Measurements from ENCODE around the gene TOGARAM2.

Gene TOGARAM2

GRCh38 chr2:28981620-28982376, 700 bp downstream of the TOGARAM2 start:
- no peaks in the 10 kb centered on the region for H3K4me1 ChIP-seq (ENCODE audit: low read length)
- no peaks in the 10 kb centered on the region for H3K36me3 ChIP-seq (replicated peaks; ENCODE audit: low read depth, low read length)
- no peaks in the 10 kb centered on the region for H3K79me2 ChIP-seq (ENCODE audit: low read length)
- no peak overlapping the region for H3K4me3 ChIP-seq (ENCODE audit: low read length)
- TF ChIP-seq EZH2phosphoT487 (IDR thresholded peaks at IDR 0.05; ENCODE audit: low read depth) = no peak
- TF ChIP-seq CTCF (IDR thresholded peaks at IDR 0.05; ENCODE audit: low read depth, low read length) = no peak
- no peak overlapping the region for H2AFZ ChIP-seq (ENCODE audit: low read depth, low read length)
- no peaks in the 10 kb centered on the region for H4K20me1 ChIP-seq (ENCODE audit: insufficient read depth, low read length)
- H3K27ac ChIP-seq (ENCODE audit: low read length) = no peak overlapping the region
- H3K9me3 ChIP-seq (ENCODE audit: insufficient read depth, low read length) = no peaks in the 10 kb centered on the region
- no peaks in the 10 kb centered on the region for H3K27me3 ChIP-seq (ENCODE audit: low read depth, low read length)
- no peak overlapping the region for H3K4me2 ChIP-seq (ENCODE audit: low read length)
- no peak overlapping the region for H3K9ac ChIP-seq (ENCODE audit: low read length)

DNA sequence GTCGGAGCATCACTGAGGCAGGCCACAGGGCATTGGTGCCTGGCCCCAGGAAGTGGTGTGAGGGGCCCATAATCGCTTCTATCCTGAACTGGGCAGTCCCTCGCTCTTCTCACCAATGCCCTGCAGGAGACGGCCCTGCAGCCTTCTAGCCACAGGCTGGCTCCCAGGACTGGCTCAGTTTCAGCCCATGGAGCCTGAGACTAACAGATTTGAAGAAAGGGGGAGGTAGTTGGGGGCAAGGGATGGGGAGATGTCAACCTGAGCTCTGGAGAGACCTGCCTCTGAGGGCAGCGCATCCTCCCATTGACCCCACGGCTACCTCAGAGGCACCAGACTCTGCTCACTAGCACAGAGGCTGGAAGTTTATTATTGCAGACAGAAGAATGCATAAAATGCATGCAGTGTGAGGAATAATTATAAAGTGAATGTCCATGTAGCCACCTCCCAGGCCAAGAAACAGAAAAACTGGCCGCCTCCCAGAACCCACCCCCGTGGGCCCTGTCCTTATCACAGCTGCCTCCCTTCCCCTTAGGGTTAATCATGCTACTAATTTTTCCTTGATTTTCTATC, 1.4 kb downstream of the TOGARAM2 start:
- H3K27me3 ChIP-seq (ENCODE audit: low read depth, low read length) = no peaks in the 10 kb centered on the region
- TF ChIP-seq CTCF (IDR thresholded peaks at IDR 0.05; ENCODE audit: low read depth, low read length) (no peak), EZH2phosphoT487 (IDR thresholded peaks at IDR 0.05; ENCODE audit: low read depth) (no peak)
- no peaks in the 10 kb centered on the region for H3K4me1 ChIP-seq (ENCODE audit: low read length)
- no peaks in the 10 kb centered on the region for H3K79me2 ChIP-seq (ENCODE audit: low read length)
- H3K4me2 ChIP-seq (ENCODE audit: low read length) = no peak overlapping the region
- no peaks in the 10 kb centered on the region for H3K36me3 ChIP-seq (replicated peaks; ENCODE audit: low read depth, low read length)
- no peaks in the 10 kb centered on the region for H4K20me1 ChIP-seq (ENCODE audit: insufficient read depth, low read length)
- H2AFZ ChIP-seq (ENCODE audit: low read depth, low read length) = no peak overlapping the region
- H3K9me3 ChIP-seq (ENCODE audit: insufficient read depth, low read length) = no peaks in the 10 kb centered on the region
- no peak overlapping the region for H3K27ac ChIP-seq (ENCODE audit: low read length)
- no peak overlapping the region for H3K9ac ChIP-seq (ENCODE audit: low read length)
- H3K4me3 ChIP-seq (ENCODE audit: low read length) = no peak overlapping the region

- H3K9ac ChIP-seq (ENCODE audit: low read length) = no peak overlapping the region
- H3K4me1 ChIP-seq (ENCODE audit: low read length) = no peaks in the 10 kb centered on the region
- H3K4me3 ChIP-seq (ENCODE audit: low read length) = no peak overlapping the region
- no peaks in the 10 kb centered on the region for H3K36me3 ChIP-seq (replicated peaks; ENCODE audit: low read depth, low read length)
- H3K27ac ChIP-seq (ENCODE audit: low read length) = no peak overlapping the region
- TF ChIP-seq CTCF (IDR thresholded peaks at IDR 0.05; ENCODE audit: low read depth, low read length) (no peak), EZH2phosphoT487 (IDR thresholded peaks at IDR 0.05; ENCODE audit: low read depth) (no peak)
- no peak overlapping the region for H3K4me2 ChIP-seq (ENCODE audit: low read length)
- no peaks in the 10 kb centered on the region for H3K27me3 ChIP-seq (ENCODE audit: low read depth, low read length)
- no peaks in the 10 kb centered on the region for H3K9me3 ChIP-seq (ENCODE audit: insufficient read depth, low read length)
- no peak overlapping the region for H2AFZ ChIP-seq (ENCODE audit: low read depth, low read length)
- no peaks in the 10 kb centered on the region for H3K79me2 ChIP-seq (ENCODE audit: low read length)
- H4K20me1 ChIP-seq (ENCODE audit: insufficient read depth, low read length) = no peaks in the 10 kb centered on the region
Observed at GRCh38 chr2:28986429-28986828, 5.3 kb downstream of the TOGARAM2 start.

GRCh38 chr2:28989973-28990372, 8.9 kb downstream of the TOGARAM2 start:
- H2AFZ ChIP-seq (ENCODE audit: low read depth, low read length) = no peak overlapping the region
- H3K27me3 ChIP-seq (ENCODE audit: low read depth, low read length) = no peaks in the 10 kb centered on the region
- no peak for TF ChIP-seq EZH2phosphoT487 (IDR thresholded peaks at IDR 0.05; ENCODE audit: low read depth)
- no peak overlapping the region for H3K9ac ChIP-seq (ENCODE audit: low read length)
- H3K4me3 ChIP-seq (ENCODE audit: low read length) = no peak overlapping the region
- no peak overlapping the region for H3K4me2 ChIP-seq (ENCODE audit: low read length)
- no peaks in the 10 kb centered on the region for H3K9me3 ChIP-seq (ENCODE audit: insufficient read depth, low read length)
- H3K27ac ChIP-seq (ENCODE audit: low read length) = no peak overlapping the region
- no peaks in the 10 kb centered on the region for H3K4me1 ChIP-seq (ENCODE audit: low read length)
- no peaks in the 10 kb centered on the region for H4K20me1 ChIP-seq (ENCODE audit: insufficient read depth, low read length)
- no peaks in the 10 kb centered on the region for H3K36me3 ChIP-seq (replicated peaks; ENCODE audit: low read depth, low read length)
- no peaks in the 10 kb centered on the region for H3K79me2 ChIP-seq (ENCODE audit: low read length)

Measured in OCI-LY3 (cell line).